NK-92 treated with Interleukin-12 subunit alpha and Interleukin-12 subunit beta, amount 100 ng/mL, for 24 hours (cell line): ENCODE data around the gene INPP5J.
"Not testable (repeated sequence)": the region's sequence is repeated elsewhere in the genome, so short reads cannot be mapped to it uniquely, and the experiment has no call there.

Source experiments
- DNase-seq: peaks from one replicate; lab custom pipeline; 2025; lab: John Stamatoyannopoulos, UW

INPP5J gene

GRCh38 chr22:31102441-31103081, 20.2 kb upstream of the INPP5J start:
- no peak for DNase-seq

DNA sequence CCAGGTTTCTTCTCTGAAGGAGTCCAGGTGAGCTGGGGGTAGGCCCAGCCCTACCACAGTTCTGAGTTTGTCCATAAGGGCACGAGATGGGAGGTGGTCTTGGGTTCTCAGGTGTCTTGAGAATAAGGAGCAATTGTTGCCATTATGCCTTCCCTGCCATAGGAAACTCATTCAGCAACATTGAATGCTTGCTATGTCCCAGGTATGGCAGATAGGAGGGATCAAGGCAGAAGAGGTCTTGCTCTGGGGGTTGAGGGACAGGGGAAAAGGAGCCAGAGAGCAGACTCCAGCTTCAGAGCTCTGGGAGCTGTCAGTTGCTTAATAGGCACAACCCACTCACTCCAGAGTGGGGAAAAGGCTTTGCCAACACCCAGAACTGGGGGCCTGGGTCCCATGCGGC, 19.7 kb upstream of the INPP5J start:
- no peak for DNase-seq

- no peak for DNase-seq
Observed at GRCh38 chr22:31103899-31104694, 18.7 kb upstream of the INPP5J start.

DNA sequence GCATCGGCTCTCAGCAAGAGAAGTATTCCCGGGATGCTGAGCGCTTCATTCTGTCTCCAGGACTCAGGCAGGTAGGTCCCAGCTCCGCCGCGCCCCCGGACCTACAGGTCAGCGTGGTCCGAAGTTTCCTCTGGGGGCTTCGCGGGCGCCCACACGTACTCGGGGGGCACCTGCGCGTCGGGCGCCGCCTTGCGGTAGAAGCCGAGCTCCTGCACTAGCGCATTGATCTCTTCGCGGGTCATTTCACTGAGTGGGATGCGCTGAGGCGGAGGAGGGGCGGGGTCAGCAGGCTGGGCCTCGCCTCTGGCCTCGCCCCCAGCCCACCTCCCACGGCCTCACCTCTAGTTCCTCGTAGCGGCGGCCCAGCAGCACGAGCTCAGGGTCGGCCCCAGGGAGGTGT, 17.9 kb upstream of the INPP5J start:
- DNase-seq, result no peak

DNA sequence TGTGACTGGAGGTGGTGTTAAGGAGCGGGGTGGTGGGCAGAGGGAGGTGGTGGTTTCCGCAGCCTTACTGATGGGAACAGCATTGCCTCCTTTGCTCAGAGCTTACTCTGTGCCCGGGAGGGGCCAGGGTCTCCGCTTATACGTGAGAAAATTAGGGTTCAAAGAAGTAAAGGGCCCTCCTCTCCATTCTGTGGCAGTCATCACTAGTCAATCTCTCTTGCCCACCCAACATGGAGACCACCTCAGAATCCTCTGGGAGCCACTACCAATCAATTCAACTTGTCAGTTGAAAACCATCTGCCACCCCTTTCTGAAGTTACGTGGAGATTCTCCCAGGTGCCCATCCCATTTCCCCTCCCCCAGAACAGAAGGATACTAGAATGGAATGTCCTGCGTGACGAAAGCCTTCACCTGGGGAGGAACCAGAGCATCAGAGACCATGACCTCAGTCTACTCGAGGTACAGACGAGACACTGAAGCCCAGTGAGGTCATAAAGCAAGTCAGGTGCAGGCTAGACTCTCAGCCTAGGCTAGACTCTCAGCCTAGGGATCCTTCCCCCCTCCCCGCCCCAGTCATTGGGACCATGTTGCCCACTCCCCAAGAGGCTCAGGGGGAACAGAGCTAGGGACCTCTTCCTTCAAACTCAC, 17.4 kb upstream of the INPP5J start:
- no peak for DNase-seq

DNA sequence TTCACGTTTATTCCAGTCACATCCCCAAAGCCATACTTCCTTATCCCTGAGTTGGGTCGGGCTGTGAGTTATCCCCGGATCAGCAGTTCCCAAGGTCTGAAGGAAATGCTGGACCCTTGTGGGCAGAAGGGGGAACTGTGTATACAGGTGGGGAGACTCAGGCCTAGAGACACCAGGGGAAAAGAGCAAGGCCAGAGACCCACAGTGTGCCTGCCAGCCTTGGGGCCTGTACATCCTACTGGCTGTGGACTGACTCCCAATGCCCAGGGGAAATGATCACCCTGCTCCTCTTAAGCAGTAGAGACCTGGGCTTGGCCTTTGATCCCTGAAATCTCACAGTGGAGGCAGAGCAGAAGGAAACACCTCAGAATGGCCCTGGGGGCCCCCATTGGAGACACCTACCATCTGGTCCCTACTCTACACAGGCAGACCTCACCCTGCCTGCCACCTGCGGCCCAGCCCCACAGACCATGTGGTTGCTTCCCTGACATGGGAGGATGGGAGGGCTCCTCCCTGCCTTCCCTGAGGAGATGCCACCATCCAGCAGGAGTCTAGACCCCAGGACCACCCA, 16.7 kb upstream of the INPP5J start:
- DNase-seq, result no peak

- no peak for DNase-seq
Observed at GRCh38 chr22:31106731-31107177, 16.0 kb upstream of the INPP5J start.

GRCh38 chr22:31107178-31107893, 15.4 kb upstream of the INPP5J start, which contains the start of gene SELENOM:
Gene SELENOM, minus strand, starts transcription at chr22:31107568. Its CDS starts 63 bp downstream, at chr22:31107505.
- no peak for DNase-seq

DNA sequence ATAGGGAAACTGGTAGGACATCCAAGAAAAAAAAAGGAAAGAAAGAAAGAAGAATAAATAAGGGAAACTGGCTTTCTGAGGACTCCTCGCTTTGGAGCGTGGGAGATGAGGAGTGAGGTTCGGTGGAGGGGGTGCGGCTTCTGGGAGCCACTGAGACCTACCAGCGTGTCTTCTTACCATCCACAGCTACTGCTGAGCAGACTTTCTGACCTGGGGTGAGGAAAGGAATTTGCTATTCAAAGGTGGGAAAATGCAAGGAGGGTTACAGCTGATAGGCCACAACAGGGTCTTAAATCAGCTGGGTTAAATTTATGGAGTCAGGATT, 14.9 kb upstream of the INPP5J start:
- DNase-seq, result no peak

DNA sequence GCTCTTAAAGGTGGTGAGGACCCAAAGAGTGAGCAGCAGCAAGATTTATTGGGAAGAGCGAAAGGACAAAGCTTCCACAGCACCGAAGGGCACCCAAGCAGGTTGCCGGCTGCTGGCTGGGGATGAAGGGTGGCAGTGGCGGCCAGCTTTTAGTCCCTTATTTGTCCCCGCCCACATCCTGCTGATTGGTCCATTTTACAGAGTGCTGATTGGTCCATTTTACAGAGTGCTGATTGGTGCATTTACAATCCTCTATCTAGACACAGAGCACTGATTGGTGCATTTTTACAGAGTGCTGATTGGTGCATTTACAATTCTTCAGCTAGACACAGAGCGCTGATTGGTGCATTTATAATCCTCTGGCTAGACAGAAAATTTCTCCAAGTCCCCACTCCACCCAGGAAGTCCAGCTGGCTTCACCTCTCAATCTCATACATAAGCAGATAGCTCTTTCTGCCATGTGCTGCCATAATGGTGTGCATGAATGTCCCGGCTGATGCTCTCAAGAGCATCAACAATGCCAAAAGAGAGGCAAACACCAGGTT, 10.1 kb upstream of the INPP5J start:
- DNase-seq, result not testable (repeated sequence)

- DNase-seq, result no peak
Observed at GRCh38 chr22:31118046-31118820, 4.5 kb upstream of the INPP5J start.

- no peak for DNase-seq
Observed at GRCh38 chr22:31119026-31119717, 3.6 kb upstream of the INPP5J start.

- DNase-seq, result no peak
Observed at GRCh38 chr22:31120230-31120629, 2.5 kb upstream of the INPP5J start.

- DNase-seq, result no peak
Observed at GRCh38 chr22:31120642-31121041, 2.1 kb upstream of the INPP5J start.

DNA sequence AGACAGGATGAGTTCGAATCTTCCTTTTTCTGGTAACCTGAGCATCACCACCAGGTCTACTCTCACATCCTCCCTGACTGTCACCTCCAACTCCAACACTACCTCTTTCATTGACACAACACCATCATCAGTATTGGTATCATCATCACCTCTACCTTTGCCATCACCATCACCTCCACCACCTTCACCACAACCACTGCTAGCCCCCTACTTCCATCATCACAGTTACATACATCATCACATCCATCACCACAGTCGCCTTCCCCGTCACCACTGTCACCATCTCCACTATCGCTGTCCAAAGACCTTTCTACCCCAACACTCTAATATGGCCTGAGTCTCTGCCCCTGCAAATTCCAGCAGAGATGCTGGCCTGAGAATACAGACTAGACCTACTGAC, 1.4 kb upstream of the INPP5J start:
- no peak for DNase-seq

DNA sequence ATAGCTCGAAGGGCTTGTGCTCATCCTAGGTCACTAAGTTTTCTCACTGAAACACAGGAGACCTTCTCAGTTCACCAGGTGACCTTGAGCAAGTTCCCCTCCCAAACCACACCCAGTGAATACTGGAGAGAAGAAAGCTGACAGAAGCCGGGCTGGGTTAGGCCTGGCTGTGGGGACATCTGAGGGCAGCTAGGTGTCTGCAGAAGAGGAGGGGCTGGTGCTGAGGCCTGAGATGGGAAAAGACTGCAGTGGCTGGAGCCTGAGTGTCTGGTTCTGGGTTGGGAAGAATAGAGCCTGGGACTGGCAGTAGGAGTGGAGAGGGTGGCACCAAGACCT, 602 bp upstream of the INPP5J start:
- no peak for DNase-seq

- no peak for DNase-seq
Observed at GRCh38 chr22:31123292-31123602, 481 bp downstream of the INPP5J start.

DNA sequence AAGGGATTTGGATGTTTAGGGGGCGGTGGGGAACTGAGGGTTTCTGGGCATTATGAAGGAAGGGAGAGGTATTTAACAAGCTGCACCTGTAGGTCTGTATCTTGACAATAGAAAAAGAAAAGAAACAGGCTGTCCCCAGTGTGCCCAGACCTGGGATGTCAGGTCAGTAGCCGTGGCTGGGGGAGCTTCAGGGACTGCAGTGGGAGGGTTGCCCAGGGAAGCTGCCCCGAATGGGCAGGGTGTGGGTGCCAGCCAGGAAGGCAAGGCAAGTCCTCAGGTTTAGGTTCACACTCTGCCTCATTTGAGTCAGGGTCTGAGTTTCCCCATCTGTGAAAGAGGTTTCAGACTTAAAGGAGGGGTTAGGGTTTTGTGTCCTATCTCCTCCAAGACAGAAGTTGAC, 1.5 kb downstream of the INPP5J start:
- no peak for DNase-seq

- no peak for DNase-seq
Observed at GRCh38 chr22:31124811-31125465, 2.2 kb downstream of the INPP5J start.

DNA sequence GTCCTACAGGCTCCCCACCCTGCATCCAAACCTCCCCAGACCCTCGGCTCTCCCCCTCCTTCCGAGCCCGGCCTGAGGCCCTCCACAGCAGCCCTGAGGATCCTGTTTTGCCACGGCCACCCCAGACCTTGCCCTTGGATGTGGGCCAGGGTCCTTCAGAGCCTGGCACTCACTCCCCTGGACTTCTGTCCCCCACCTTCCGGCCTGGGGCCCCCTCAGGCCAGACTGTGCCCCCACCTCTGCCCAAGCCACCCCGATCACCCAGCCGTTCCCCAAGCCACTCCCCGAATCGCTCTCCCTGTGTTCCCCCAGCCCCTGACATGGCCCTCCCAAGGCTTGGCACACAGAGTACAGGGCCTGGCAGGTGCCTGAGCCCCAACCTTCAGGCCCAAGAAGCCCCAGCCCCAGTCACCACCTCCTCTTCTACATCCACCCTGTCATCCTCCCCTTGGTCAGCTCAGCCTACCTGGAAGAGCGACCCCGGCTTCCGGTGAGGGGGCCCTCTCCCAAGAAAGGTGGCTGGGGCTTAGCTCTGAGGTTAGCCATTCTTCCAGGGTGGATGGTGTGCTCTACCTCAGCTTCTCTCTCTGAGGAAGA, 2.9 kb downstream of the INPP5J start:
- no peak for DNase-seq
